H1 (cell line): ENCODE measurements around the gene FAM83C. TPM values are rescaled to one million over a fixed set of nuclear protein-coding genes. Genes with fewer than 3 reads are reported as not detected.

ENCODE experiments used
- CTCF ChIA-PET: fragments of 300-600 bp; sonication (Branson Sonifier 250); formaldehyde crosslinking; loops from one replicate; lab custom pipeline; 2021; ENCODE audit not compliant: partially characterized antibody; lab: Charles Lee
- POLR2A ChIA-PET: fragments of 300-600 bp; sonication (Branson Sonifier 250); formaldehyde crosslinking; loops from one replicate; lab custom pipeline; 2021; ENCODE audit warnings: inconsistent platforms; ENCODE audit not compliant: partially characterized antibody; lab: Charles Lee
- DNase-seq, 2 experiments: peaks; one replicate each; pipeline versions ENCODE4 v3.0.0 to v3.0.0-alpha.2; 2010 to 2022; ENCODE audit warnings: low spot score in 2 of 2, low read depth in 1 of 2, mixed read lengths in 1 of 2
- FAIRE-seq: peaks from 2 replicates; lab custom pipeline; 2011; peaks lifted over from hg19 to GRCh38; lab: Jason Lieb, UNC
- H2AFZ ChIP-seq: 2 replicates; pipeline ENCODE4 v1.8.1; 2012; ENCODE audit warnings: low read length, inconsistent platforms
- H2AK5ac ChIP-seq: 2 replicates; pipeline ENCODE4 v1.6.1; 2013; ENCODE audit warnings: low read depth, low read length
- H2BK120ac ChIP-seq: replicated peaks from 2 replicates; pipeline ENCODE3; 2013; ENCODE audit warnings: low read depth, low read length, inconsistent platforms
- H2BK12ac ChIP-seq: 2 replicates; pipeline ENCODE4 v1.6.1; 2013; ENCODE audit warnings: low read depth, low read length
- H2BK15ac ChIP-seq: 2 replicates; pipeline ENCODE4 v1.6.1; 2013; ENCODE audit warnings: low read length
- H2BK20ac ChIP-seq: 2 replicates; pipeline ENCODE4 v1.6.1; 2013; ENCODE audit warnings: low read length
- H2BK5ac ChIP-seq: 2 replicates; pipeline ENCODE4 v1.6.1; 2013; ENCODE audit warnings: low read depth, low read length
- H3K14ac ChIP-seq: 2 replicates; pipeline ENCODE4 v1.6.1; 2013; ENCODE audit warnings: inconsistent platforms; ENCODE audit not compliant: insufficient read length
- H3K18ac ChIP-seq: 2 replicates; pipeline ENCODE4 v1.6.1; 2013; ENCODE audit warnings: low read length; ENCODE audit errors: extremely low read depth
- H3K23ac ChIP-seq: 2 replicates; pipeline ENCODE4 v1.6.1; 2013; ENCODE audit warnings: inconsistent platforms; ENCODE audit not compliant: insufficient read length
- H3K23me2 ChIP-seq: 2 replicates; pipeline ENCODE4 v1.6.1; 2013; ENCODE audit warnings: low read depth, low read length
- H3K27ac ChIP-seq: 2 replicates; pipeline ENCODE4 v1.6.1; 2011; ENCODE audit warnings: low read depth, low read length, inconsistent platforms
- H3K27me3 ChIP-seq, 4 experiments: replicated peaks in 1 of 4; 1 replicate in 1 of 4; 2 replicates in 3 of 4; pipeline versions ENCODE4 v1.6.1 to v1.8.1; 2011 to 2013; ENCODE audit warnings: low read length in 3 of 4, mild to moderate bottlenecking in 3 of 4, inconsistent platforms in 2 of 4, mixed read lengths in 2 of 4, moderate library complexity in 1 of 4; ENCODE audit not compliant: control insufficient read depth in 3 of 4, insufficient read depth in 3 of 4; ENCODE audit errors: extremely low read depth in 1 of 4
- H3K36me3 ChIP-seq, 4 experiments: 2 replicates each; pipeline versions ENCODE4 v1.6.1 to v1.8.1; 2011 to 2013; ENCODE audit warnings: mild to moderate bottlenecking in 4 of 4, low read length in 3 of 4, moderate library complexity in 2 of 4, control low read depth in 1 of 4, inconsistent platforms in 1 of 4; ENCODE audit not compliant: insufficient read depth in 4 of 4, control insufficient read depth in 2 of 4
- H3K4ac ChIP-seq: replicated peaks from 2 replicates; pipeline ENCODE3; 2013; ENCODE audit warnings: low read length, low read depth, mixed read lengths, inconsistent platforms; ENCODE audit not compliant: insufficient read length
- H3K4me1 ChIP-seq, 4 experiments: replicated peaks in 1 of 4; 1 replicate in 1 of 4; 2 replicates in 3 of 4; pipeline versions ENCODE4 v1.6.1 to v1.8.1; 2011 to 2013; ENCODE audit warnings: low read length in 3 of 4, inconsistent platforms in 2 of 4, mixed read lengths in 1 of 4; ENCODE audit not compliant: insufficient read depth in 4 of 4, control insufficient read depth in 3 of 4
- H3K4me2 ChIP-seq, 2 experiments: 2 replicates each; pipeline versions ENCODE4 v1.6.1 to v1.8.1; 2011 to 2013; ENCODE audit warnings: low read depth in 2 of 2, low read length in 2 of 2, control low read depth in 1 of 2, inconsistent platforms in 1 of 2, mild to moderate bottlenecking in 1 of 2; ENCODE audit not compliant: insufficient read depth in 1 of 2
- H3K4me3 ChIP-seq, 4 experiments: fragments of 200-600, 300-600 bp in 1 of 4; sonication (generic), shearing (Covaris generic), sonication (Bioruptor Twin) in 1 of 4; 2 replicates each; pipeline versions ENCODE4 v1.5.1 to v1.8.1; 2011 to 2016; ENCODE audit warnings: low read length in 4 of 4, low read depth in 3 of 4, control low read depth in 2 of 4, inconsistent platforms in 2 of 4, mild to moderate bottlenecking in 2 of 4, mixed read lengths in 1 of 4, moderate library complexity in 1 of 4; ENCODE audit not compliant: insufficient read depth in 2 of 4; ENCODE audit errors: extremely low read depth in 1 of 4
- H3K56ac ChIP-seq: replicated peaks from 2 replicates; pipeline ENCODE3; 2013; ENCODE audit warnings: low read depth, mild to moderate bottlenecking, mixed read lengths, low read length, inconsistent platforms; ENCODE audit not compliant: insufficient read length
- H3K79me1 ChIP-seq: 2 replicates; pipeline ENCODE4 v1.6.1; 2013; ENCODE audit warnings: low read depth, low read length, control low read depth
- H3K79me2 ChIP-seq, 2 experiments: 2 replicates each; pipeline versions ENCODE4 v1.6.1 to v1.8.1; 2012 to 2013; ENCODE audit warnings: low read length in 2 of 2, mild to moderate bottlenecking in 2 of 2, inconsistent platforms in 1 of 2; ENCODE audit not compliant: insufficient read depth in 2 of 2, control insufficient read depth in 1 of 2
- H3K9ac ChIP-seq, 4 experiments: replicated peaks in 1 of 4; 1 replicate in 1 of 4; 2 replicates in 3 of 4; pipeline versions ENCODE4 v1.6.1 to v1.8.1; 2011 to 2013; ENCODE audit warnings: low read depth in 3 of 4, low read length in 3 of 4, control low read depth in 2 of 4, mild to moderate bottlenecking in 2 of 4, moderate library complexity in 2 of 4, inconsistent platforms in 1 of 4; ENCODE audit errors: extremely low read depth in 1 of 4
- H3K9me3 ChIP-seq, 2 experiments: 2 replicates each; pipeline versions ENCODE4 v1.6.1 to v1.8.1; 2012 to 2013; ENCODE audit warnings: mild to moderate bottlenecking in 2 of 2, moderate library complexity in 2 of 2, control low read depth in 1 of 2, inconsistent platforms in 1 of 2, low read depth in 1 of 2, low read length in 1 of 2, mixed read lengths in 1 of 2; ENCODE audit not compliant: insufficient read depth in 2 of 2
- H4K20me1 ChIP-seq, 2 experiments: replicated peaks in 1 of 2; 2 replicates each; pipeline versions ENCODE3 to v1.8.1; 2011 to 2013; ENCODE audit warnings: inconsistent platforms in 2 of 2, low read length in 2 of 2, mild to moderate bottlenecking in 1 of 2; ENCODE audit not compliant: insufficient read depth in 2 of 2, control insufficient read depth in 1 of 2
- H4K5ac ChIP-seq: 2 replicates; pipeline ENCODE4 v1.6.1; 2013; ENCODE audit warnings: low read length, low read depth, mixed read lengths, inconsistent platforms; ENCODE audit not compliant: insufficient read length
- H4K8ac ChIP-seq: 2 replicates; pipeline ENCODE4 v1.8.0; 2013; ENCODE audit warnings: mild to moderate bottlenecking, moderate library complexity, low read length, inconsistent platforms; ENCODE audit not compliant: insufficient read depth; ENCODE audit errors: extremely low read depth
- H4K91ac ChIP-seq: replicated peaks from 2 replicates; pipeline ENCODE3; 2013; ENCODE audit warnings: low read length, mixed read lengths, inconsistent platforms; ENCODE audit not compliant: insufficient read length
- EGR1 ChIP-seq: IDR thresholded peaks from 2 replicates; pipeline ENCODE4 v1.6.1; 2011; ENCODE audit warnings: low read depth, low read length, borderline replicate concordance
- JUND ChIP-seq: IDR thresholded peaks from 2 replicates; pipeline ENCODE4 v1.6.1; 2011; ENCODE audit warnings: mild to moderate bottlenecking, improper control_type of control experiment, low read length
- KDM1A ChIP-seq: fragments of 200-600, 300-600 bp; sonication (generic); IDR thresholded peaks from 2 replicates; pipeline ENCODE4 v1.7.1; 2016; ENCODE audit warnings: mild to moderate bottlenecking, low read length, borderline replicate concordance
- PHF8 ChIP-seq: fragments of 200-600 bp; sonication (generic); conservative IDR thresholded peaks from 2 replicates; pipeline ENCODE4 v1.7.1; 2012; ENCODE audit warnings: low read depth, mild to moderate bottlenecking, inconsistent platforms, low read length, moderate library complexity
- RNF2 ChIP-seq: fragments of 200-900, 300-1000 bp; sonication (generic); IDR thresholded peaks from 2 replicates; pipeline ENCODE4 v1.7.1; 2016; ENCODE audit warnings: borderline replicate concordance, low read depth, mild to moderate bottlenecking, antibody characterized with exemption, low read length; ENCODE audit not compliant: poor library complexity, severe bottlenecking; ENCODE audit errors: missing control alignments
- SIRT6 ChIP-seq: IDR thresholded peaks from one replicate; pipeline ENCODE4 v1.7.1; 2012; ENCODE audit warnings: low read length, inconsistent platforms
- WGBS, 2 experiments: shearing (Covaris generic) in 1 of 2; methylation state at CpG; one replicate each; pipeline versions ENCODE4 v1.1.6 to v1.1.7; 2013 to 2015; ENCODE audit warnings: low lambda C conversion rate in 2 of 2, mixed read lengths in 2 of 2, inconsistent platforms in 1 of 2, low coverage in 1 of 2, missing lambda C conversion rate in 1 of 2; ENCODE audit not compliant: insufficient replicate concordance in 2 of 2, insufficient coverage in 1 of 2, insufficient read length in 1 of 2; ENCODE audit errors: extremely low coverage in 1 of 2, missing lambda C conversion rate in 1 of 2; 5-methylcytosine and 5-hydroxymethylcytosine counted together
- polyA plus RNA-seq, 7 experiments: library from polyadenylated mRNA; depleted of rRNA in 3 of 7; stranded (reverse) in 5 of 7; unstranded in 2 of 7; fragments of >200 nt in 5 of 7; fragments of 200-250 nt in 2 of 7; gene quantifications; 1 replicate in 5 of 7; 2 replicates in 1 of 7; 4 replicates in 1 of 7; pipeline versions ENCODE4 v1.2.1 to v1.2.3, GENCODE V29; 2011 to 2013; ENCODE audit warnings: missing spikeins in 2 of 7, mixed read lengths in 2 of 7
- total RNA-seq: library from RNA; stranded (reverse); fragmentation: NEBNext Ultra II Directional; extraction: Animal tissue kit (Norgen Biotek cat#: 25700); gene quantifications from 2 replicates; pipeline ENCODE4 v1.2.1, GENCODE V29; 2021
- TF ChIP-seq, protein P1 (sequence below): IDR thresholded peaks from 2 replicates; pipeline ENCODE4 v1.6.1; 2012; ENCODE audit warnings: inconsistent platforms
- TF ChIP-seq, protein P2 (sequence below): IDR thresholded peaks from 2 replicates; pipeline ENCODE4 v1.6.1; 2012; ENCODE audit warnings: low read length, inconsistent platforms

FAM83C gene
- total and polyA plus RNA-seq, 2 of the 8 experiments (the other 6 are each of a cell fraction or from before 2014, with no cell fraction given) = not detected

DNA sequence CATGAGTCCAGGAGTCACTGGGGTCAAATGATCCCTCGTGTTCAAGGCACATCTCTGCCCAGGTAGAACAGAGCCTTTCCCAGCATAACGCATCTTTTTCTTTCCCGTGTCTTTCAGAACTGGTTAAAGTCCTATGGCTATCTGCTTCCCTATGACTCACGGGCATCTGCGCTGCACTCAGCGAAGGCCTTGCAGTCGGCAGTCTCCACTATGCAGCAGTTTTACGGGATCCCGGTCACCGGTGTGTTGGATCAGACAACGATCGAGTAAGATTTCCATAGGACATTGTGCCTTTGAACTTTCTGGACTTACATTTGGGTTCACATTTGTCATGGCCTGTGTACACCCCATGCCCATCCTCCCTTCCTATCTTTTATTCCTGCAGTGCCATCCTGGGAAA lies 45.5 kb downstream of the FAM83C start:
- 94% methylated on average over 12 of the region's 12 CpGs; no CpG with 5 or more reads in 1 of the 2 experiments for WGBS, 2 experiments
- Histone ChIP-seq H3K23me2 (no peaks in the 10 kb centered on the region), H4K8ac (no peak overlapping the region), H2BK12ac (no peak overlapping the region), H2BK20ac (no peak overlapping the region), H3K27me3 (no peaks in the 10 kb centered on the region), H3K9me3 (no peaks in the 10 kb centered on the region), H3K36me3 (peaks cover 0 to 8% (median 0%) of the 10 kb centered on the region in 4 experiments; a peak in 3 of 8 replicates), H2AK5ac (no peak overlapping the region), H3K4me1 (peaks cover 0 to 3% (median 0%) of the 10 kb centered on the region in 4 experiments; a peak in 1 of 7 replicates), H4K20me1 (no peaks in the 10 kb centered on the region), H3K79me1 (no peaks in the 10 kb centered on the region), H3K14ac (no peak overlapping the region), H2AFZ (no peak overlapping the region), H3K4ac (no peak overlapping the region), H3K27ac (no peak overlapping the region), H3K23ac (no peak overlapping the region), H3K4me3 (no peak overlapping the region), H3K9ac (no peak overlapping the region), H3K56ac (no peak overlapping the region), H3K18ac (no peak overlapping the region), H2BK15ac (no peak overlapping the region), H4K5ac (no peak overlapping the region), H2BK120ac (no peak overlapping the region), H3K79me2 (no peaks in the 10 kb centered on the region)
- FAIRE-seq = no peak
- ChIA-PET POLR2A (no interaction called here), CTCF (interaction anchor here (0.6 to 1.7 kb wide), 2 partner anchors 17 to 22 kb away, joined by 3 to 5 read pairs; no protein-coding TSS in a partner anchor)
- no peak for DNase-seq
- TF ChIP-seq EGR1 (no peak), RNF2 (no peak), SIRT6 (no peak), KDM1A (no peak), PHF8 (no peak), JUND (no peak)
- TF ChIP-seq, protein P1, sequence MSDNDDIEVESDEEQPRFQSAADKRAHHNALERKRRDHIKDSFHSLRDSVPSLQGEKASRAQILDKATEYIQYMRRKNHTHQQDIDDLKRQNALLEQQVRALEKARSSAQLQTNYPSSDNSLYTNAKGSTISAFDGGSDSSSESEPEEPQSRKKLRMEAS = no peak
- TF ChIP-seq, protein P2, sequence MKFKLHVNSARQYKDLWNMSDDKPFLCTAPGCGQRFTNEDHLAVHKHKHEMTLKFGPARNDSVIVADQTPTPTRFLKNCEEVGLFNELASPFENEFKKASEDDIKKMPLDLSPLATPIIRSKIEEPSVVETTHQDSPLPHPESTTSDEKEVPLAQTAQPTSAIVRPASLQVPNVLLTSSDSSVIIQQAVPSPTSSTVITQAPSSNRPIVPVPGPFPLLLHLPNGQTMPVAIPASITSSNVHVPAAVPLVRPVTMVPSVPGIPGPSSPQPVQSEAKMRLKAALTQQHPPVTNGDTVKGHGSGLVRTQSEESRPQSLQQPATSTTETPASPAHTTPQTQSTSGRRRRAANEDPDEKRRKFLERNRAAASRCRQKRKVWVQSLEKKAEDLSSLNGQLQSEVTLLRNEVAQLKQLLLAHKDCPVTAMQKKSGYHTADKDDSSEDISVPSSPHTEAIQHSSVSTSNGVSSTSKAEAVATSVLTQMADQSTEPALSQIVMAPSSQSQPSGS = no peak
- TF ChIP-seq, all 59 proteins: peak for 0
- H4K91ac ChIP-seq = no peak overlapping the region
- no peak overlapping the region for H2BK5ac ChIP-seq
- no peak overlapping the region for H3K4me2 ChIP-seq
